Heart right ventricle (tissue), 16 donors: Measurements from ENCODE around the gene TM2D1. TPM values are rescaled to one million over a fixed set of nuclear protein-coding genes. Genes with fewer than 3 reads are reported as not detected.

Experiments used
- ATAC-seq, 8 donors: fragments of 200-7000 bp; cut with Tn5 transposase; one replicate each; pipeline ENCODE4 v1.9.1; 2020; ENCODE audit warnings: mild to moderate bottlenecking in 8 of 8, moderate library complexity in 8 of 8, moderate number of reproducible peaks in 1 of 8
- DNase-seq, 2 donors: peaks; one replicate each; pipeline ENCODE4 v3.0.0-alpha.2; 2020
- H3K27ac ChIP-seq, 10 donors: fragments of 200-600 bp; sonication (generic) in 2 of 10; one replicate each; pipeline versions ENCODE4 v1.5.0 to v1.8.0; 2020 to 2022; ENCODE audit warnings: mild to moderate bottlenecking in 3 of 10
- H3K27me3 ChIP-seq, 7 donors: fragments of 200-600 bp; one replicate each; pipeline ENCODE4 v1.8.0; 2021 to 2022; ENCODE audit warnings: mild to moderate bottlenecking in 2 of 7
- H3K36me3 ChIP-seq, 9 donors: fragments of 200-600 bp; sonication (generic) in 1 of 9; one replicate each; pipeline versions ENCODE4 v1.5.0 to v1.8.0; 2020 to 2022; ENCODE audit warnings: mild to moderate bottlenecking in 2 of 9
- H3K4me1 ChIP-seq, 9 donors: fragments of 200-600 bp; sonication (generic) in 1 of 9; one replicate each; pipeline versions ENCODE4 v1.5.0 to v1.8.0; 2020 to 2022; ENCODE audit warnings: mild to moderate bottlenecking in 4 of 9
- H3K4me3 ChIP-seq, 10 donors: fragments of 200-600 bp; sonication (generic) in 2 of 10; one replicate each; pipeline versions ENCODE4 v1.5.0 to v1.8.0; 2020 to 2022; ENCODE audit warnings: mild to moderate bottlenecking in 7 of 10, moderate library complexity in 2 of 10
- H3K9me3 ChIP-seq, 11 donors: fragments of 200-600 bp in 10 of 11; sonication (generic) in 2 of 11; one replicate each; pipeline versions ENCODE4 v1.5.0 to v1.8.0; 2013 to 2022; ENCODE audit warnings: mild to moderate bottlenecking in 2 of 11, control low read depth in 1 of 11, moderate library complexity in 1 of 11
- CTCF ChIP-seq, 9 donors: fragments of 200-600 bp; sonication (generic) in 2 of 9; IDR thresholded peaks; one replicate each; pipeline versions ENCODE4 v1.5.0 to v1.8.0; 2021 to 2022; ENCODE audit warnings: antibody characterized with exemption in 9 of 9, mild to moderate bottlenecking in 5 of 9, moderate library complexity in 1 of 9
- WGBS, 2 donors: extraction: QIAGEN DNeasy Blood & Tissue Kit; methylation state at CpG; one replicate each; pipeline ENCODE4 v1.1.7; 2013; ENCODE audit warnings: inconsistent platforms in 1 of 2; 5-methylcytosine and 5-hydroxymethylcytosine counted together
- intact Hi-C, 10 donors: fragments of 100-400 bp; cut with DNase I; formaldehyde crosslinking; loops; one replicate each; pipeline versions ENCODE4 v1.11.1 to v1.14.2; 2022
- polyA plus RNA-seq, 2 donors: library from polyadenylated mRNA; stranded (reverse); fragments of 200-250 nt; gene quantifications; one replicate each; pipeline ENCODE4 v1.2.3, GENCODE V29; 2013
- total RNA-seq, 10 donors: library from RNA; stranded (reverse); fragmentation: NEBNext Ultra II Directional in 3 of 10; extraction: Animal tissue kit (Norgen Biotek cat#: 25700) in 3 of 10; gene quantifications; one replicate each; pipeline versions ENCODE4 v1.2.1 to v1.2.4, GENCODE V29; 2021 to 2023
- donor health status: Arrhythmogenic right ventricular cardiomyopathy.
- donor health status: ischemic (EF 13 %, LVEDD 7.1; RV severe dilation, severe dysfunction).
- donor health status: healthy with polysubstance abuse.
- donor health status: DM: no; HTN: yes; CAD: no.
- donor health status: DM: no; HTN: no; CAD: no.
- donor health status: ischemic (EF 25% LVEDD 6.9; RV normal size, moderate dysfunction).
- donor health status: ischemic (EF 25% LVEDD 5.7; RV mildly dilated, moderate dysfunction).
- donor health status: healthy.
- donor health status: DM: yes; HTN: yes; CAD: no.
- donor health status: Ischemic cardiomyopathy.
- donor health status: ischemic (EF 35%, LVEDD 5.7; RV mildly dilated, moderate dysfunction).
- donor health status: nonischemic (EF 11% LVEDD 7.7; RV severe dilation, severe dysfunction).
- donor health status: DM: yes; HTN: yes; CAD: no.
- donor health status: PGD.
- donor health status: ischemic (EF 29% LVEDD 5.4; RV normal size, mild dysfunction).
- donor health status: nonischemic (EF 23%, LVEDD 6.1; RV moderate dilation, normal function).

TM2D1 gene
- total and polyA plus RNA-seq, 12 donors = 12.9 to 44.7 (median 36.2) TPM

GRCh38 chr1:61754545-61754944 is 29.6 kb upstream of the TM2D1 start:
- H3K9me3 ChIP-seq = no peaks in the 10 kb centered on the region
- no peak overlapping the region for H3K27ac ChIP-seq
- DNase-seq (no peak), ATAC-seq (no peak)
- no peaks in the 10 kb centered on the region for H3K36me3 ChIP-seq
- no peak for TF ChIP-seq CTCF (IDR thresholded peaks at IDR 0.05)
- intact Hi-C loops = no loop called here
- no peaks in the 10 kb centered on the region for H3K27me3 ChIP-seq
- no peak overlapping the region for H3K4me3 ChIP-seq
- 89 to 91% methylated on average over 4 of the region's 4 CpGs for WGBS, 2 donors
- peaks cover 0 to 3% (median 0%) of the 10 kb centered on the region in 9 donors for H3K4me1 ChIP-seq

DNA sequence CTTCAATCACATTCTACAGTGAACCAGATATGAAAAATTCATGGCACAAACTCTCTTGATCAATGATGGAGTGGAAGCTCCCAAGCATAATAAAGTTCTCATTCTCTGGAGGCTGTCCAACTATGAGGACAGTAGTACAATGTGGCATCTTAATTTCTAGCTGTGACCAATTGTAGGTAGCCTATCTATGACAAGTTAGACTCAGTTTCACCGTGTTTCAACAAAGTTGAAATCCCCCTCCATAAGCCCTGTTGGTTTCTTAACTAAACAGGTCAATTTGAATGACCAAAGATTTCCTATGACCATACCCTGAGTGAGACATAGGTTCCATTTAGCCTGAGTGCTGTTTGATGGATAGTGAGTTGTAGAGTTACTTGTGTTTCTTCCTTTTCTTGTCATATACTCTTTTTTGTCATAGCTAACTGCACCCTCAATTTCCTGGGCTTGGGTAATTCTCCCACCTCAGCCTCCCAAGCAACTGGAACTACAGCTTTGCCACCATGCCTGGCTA is 29.1 kb upstream of the TM2D1 start:
- Histone ChIP-seq H3K27me3 (no peaks in the 10 kb centered on the region), H3K27ac (no peak overlapping the region), H3K4me3 (no peak overlapping the region), H3K9me3 (no peaks in the 10 kb centered on the region), H3K36me3 (no peaks in the 10 kb centered on the region), H3K4me1 (peaks cover 0 to under 1% (median 0%) of the 10 kb centered on the region in 9 donors)
- WGBS, 2 donors = 88 to 96% methylated on average over 1 of the region's 1 CpG
- no peak for TF ChIP-seq CTCF (IDR thresholded peaks at IDR 0.05)
- DNase-seq (no peak), ATAC-seq (no peak)
- intact Hi-C loops = no loop called here

- Histone ChIP-seq H3K27me3 (no peaks in the 10 kb centered on the region), H3K36me3 (no peaks in the 10 kb centered on the region), H3K27ac (no peak overlapping the region), H3K4me1 (no peaks in the 10 kb centered on the region), H3K9me3 (no peaks in the 10 kb centered on the region), H3K4me3 (no peak overlapping the region)
- TF ChIP-seq CTCF (IDR thresholded peaks at IDR 0.05) = no peak
- DNase-seq (no peak), ATAC-seq (no peak)
- intact Hi-C loops = no loop called here
- WGBS, 2 donors = 68 to 77% methylated on average over 1 of the region's 1 CpG
These were observed 28.0 kb upstream of the TM2D1 start for GRCh38 chr1:61752921-61753389.

GRCh38 chr1:61749574-61749973 is 24.6 kb upstream of the TM2D1 start:
- H3K27ac ChIP-seq = no peak overlapping the region
- intact Hi-C loops = no loop called here
- 92 to 95% methylated on average over 2 of the region's 2 CpGs for WGBS, 2 donors
- H3K4me3 ChIP-seq = no peak overlapping the region
- H3K4me1 ChIP-seq = peaks cover 0 to 7% (median 0%) of the 10 kb centered on the region in 9 donors
- ATAC-seq = no peak
- DNase-seq = no peak
- no peak for TF ChIP-seq CTCF (IDR thresholded peaks at IDR 0.05)
- H3K36me3 ChIP-seq = no peaks in the 10 kb centered on the region
- no peaks in the 10 kb centered on the region for H3K27me3 ChIP-seq
- no peaks in the 10 kb centered on the region for H3K9me3 ChIP-seq
